ENCODE data around the gene RALBP1. TPM values are rescaled to one million over a fixed set of nuclear protein-coding genes. Genes with fewer than 3 reads are reported as not detected.

RALBP1 gene
- total and polyA plus RNA-seq, 9 of the 15 experiments (the other 6 are each of a cell fraction or from before 2014, with no cell fraction given), result 10.9 to 70.0 (median 61.3) TPM

GRCh38 chr18:9575558-9575957, 100.2 kb downstream of the RALBP1 start:
- BruUV-seq (replicated peaks), result no TSS peak
- FAIRE-seq (peak; percentile 97), DNase-seq (ENCODE audit: extremely low read depth in 1 of 4, low spot score in 3 of 4) (peak; percentile 70 to 98 (median 76)), ATAC-seq (peak; percentile 98)
- no peaks in the 10 kb centered on the region for H3K9me1 ChIP-seq (ENCODE audit: control insufficient read depth, insufficient read depth, low read length)
- POLR2A ChIA-PET, result interaction anchor here (0.7 to 1.5 kb wide), 9 partner anchors 9 to 374 kb away, joined by 3 to 4 read pairs (median 4); no protein-coding TSS in a partner anchor
- H3K4me2 ChIP-seq (ENCODE audit: insufficient read depth, low read length), result no peak overlapping the region
- no peaks in the 10 kb centered on the region for H3K27me3 ChIP-seq (ENCODE audit: control insufficient read depth in 2 of 2, insufficient read depth in 2 of 2, low read length in 2 of 2)
- H3K9me3 ChIP-seq (replicated peaks; ENCODE audit: control insufficient read depth, insufficient read depth, low read depth, low read length), result no peaks in the 10 kb centered on the region
- peak overlapping the region; percentile 16; the same call in 1 of the 3 replicates for H3K27ac ChIP-seq (ENCODE audit: extremely low read depth, low read depth, low read length)
- no peak overlapping the region for H3K9ac ChIP-seq (ENCODE audit: insufficient read depth in 1 of 2, low read depth in 2 of 2, low read length in 2 of 2)
- H3K36me3 ChIP-seq (ENCODE audit: control insufficient read depth, insufficient read depth, low read length), result peaks cover 86% of the 10 kb centered on the region
- CTCF ChIA-PET (ENCODE audit: low intra/inter-chr PET ratio), result interaction anchor here (0.6 to 1.1 kb wide), 6 partner anchors 20 to 1160 kb away, joined by 3 to 6 read pairs (median 4); no protein-coding TSS in a partner anchor
- 0 out of 3 replicates have a peak, but pooled peaks cover 8% of the 10 kb centered on the region for H3K79me2 ChIP-seq (ENCODE audit: control insufficient read depth, insufficient read depth, low read length)
- H3K4me3 ChIP-seq, result no peak overlapping the region
- in situ Hi-C loops (cut with MboI), result loop anchor here (10.0 kb wide), 1 partner anchor 199 kb away; no protein-coding TSS in a partner anchor
- H2AFZ ChIP-seq (ENCODE audit: low read depth, low read length), result no peak overlapping the region
- intact Hi-C loops (cut with micrococcal nuclease), result loop anchor here (1.0 to 10.0 kb wide), 5 partner anchors 33 to 379 kb away; no protein-coding TSS in a partner anchor
- under 1% methylated on average over 5 of the region's 5 CpGs for WGBS (ENCODE audit: insufficient coverage, low coverage, missing lambda C conversion rate)
- peaks cover 0 to 6% of the 10 kb centered on the region in 2 experiments; a peak in 2 of 5 replicates for H3K4me1 ChIP-seq (replicated peaks in 1 of 2; ENCODE audit: control insufficient read depth in 2 of 2, insufficient read depth in 2 of 2, low read length in 2 of 2)
- H4K20me1 ChIP-seq (replicated peaks; ENCODE audit: control insufficient read depth, insufficient read depth, low read length), result no peaks in the 10 kb centered on the region
- TF ChIP-seq CC2D1A (IDR thresholded peaks at IDR 0.05) (0 out of 2 replicates have a peak, but pooled peaks have one; percentile 49), ARID2 (IDR thresholded peaks at IDR 0.05) (peak; percentile 45; the same call in 1 of the 2 replicates), CREM (IDR thresholded peaks at IDR 0.05; ENCODE audit: low read depth) (peak; percentile 70; the same call in 1 of the 2 replicates), ZNF445 (CRISPR knock-in tag; IDR thresholded peaks at IDR 0.05; ENCODE audit: low read depth) (no peak), HEY1 (CRISPR knock-in tag; IDR thresholded peaks at IDR 0.05; ENCODE audit: borderline replicate concordance) (peak; percentile 74; the same call in 1 of the 2 replicates), SNIP1 (IDR thresholded peaks at IDR 0.05; ENCODE audit: low read depth) (no peak), ZNF668 (CRISPR knock-in tag; IDR thresholded peaks at IDR 0.05) (no peak), LARP7 (IDR thresholded peaks at IDR 0.05) (no peak), CBFA2T2 (conservative IDR thresholded peaks at IDR 0.05) (no peak), NR1H2 (CRISPR knock-in tag; IDR thresholded peaks at IDR 0.05) (no peak), HMG20B (CRISPR knock-in tag; IDR thresholded peaks at IDR 0.05) (no peak), E2F6 (IDR thresholded peaks at IDR 0.05; ENCODE audit: borderline replicate concordance in 1 of 2, extremely low read depth in 1 of 2, insufficient read depth in 1 of 2, insufficient read length in 1 of 2, low read depth in 1 of 2, low read length in 1 of 2, poor library complexity in 1 of 2, severe bottlenecking in 1 of 2) (no peak), NR2F6 (CRISPR knock-in tag; IDR thresholded peaks at IDR 0.05) (no peak), NUFIP1 (IDR thresholded peaks at IDR 0.05; ENCODE audit: partially characterized antibody) (no peak), CHAMP1 (IDR thresholded peaks at IDR 0.05) (0 out of 2 replicates have a peak, but pooled peaks have one; percentile 30), ZNF239 (CRISPR knock-in tag; IDR thresholded peaks at IDR 0.05) (no peak), SMARCB1 (IDR thresholded peaks at IDR 0.05; ENCODE audit: insufficient read length, low read depth) (peak; percentile 92), ARHGAP35 (IDR thresholded peaks at IDR 0.05; ENCODE audit: partially characterized antibody) (no peak), ADNP (tag; IDR thresholded peaks at IDR 0.05) (no peak), CEBPB (tag; IDR thresholded peaks at IDR 0.05) (peak; percentile 91), CCAR2 (IDR thresholded peaks at IDR 0.05; ENCODE audit: low read depth, low read length) (no peak)

Data from K562 (cell line).